K562 (cell line): ENCODE measurements around the gene USP48. TPM values are rescaled to one million over a fixed set of nuclear protein-coding genes. Genes with fewer than 3 reads are reported as not detected.

Experiments
- CBX5 ChIP-seq: IDR thresholded peaks from 2 replicates; pipeline ENCODE4 v1.6.1; 2014; ENCODE audit warnings: low read depth, borderline replicate concordance
- CREB1 ChIP-seq, 2 experiments: sonication (generic) in 1 of 2; formaldehyde crosslinking in 1 of 2; IDR thresholded peaks; 2 replicates each; pipeline versions ENCODE4 v1.6.1 to v1.8.0; 2012 to 2022; ENCODE audit warnings: inconsistent platforms in 1 of 2, mild to moderate bottlenecking in 1 of 2, missing genetic modification reagents in 1 of 2, moderate library complexity in 1 of 2
- HEY1 ChIP-seq: fragments of 250-450 bp; sonication (Bioruptor Pico); IDR thresholded peaks from 2 replicates; pipeline ENCODE4 v1.5.0; 2020; ENCODE audit warnings: mild to moderate bottlenecking, moderate library complexity, borderline replicate concordance
- HOXB6 ChIP-seq: fragments of 250-450 bp; sonication (Bioruptor Pico); IDR thresholded peaks from 2 replicates; pipeline ENCODE4 v1.5.1; 2022; ENCODE audit warnings: mild to moderate bottlenecking, borderline replicate concordance
- KAT2B ChIP-seq: IDR thresholded peaks from one replicate; pipeline ENCODE4 v1.6.1; 2012; ENCODE audit warnings: low read depth, mild to moderate bottlenecking, control low read depth, inconsistent platforms, low read length, moderate library complexity
- MYC ChIP-seq, 2 experiments: fragments of 250-450 bp in 1 of 2; sonication (Bioruptor Pico) in 1 of 2; IDR thresholded peaks; 2 replicates each; pipeline versions ENCODE4 v1.5.1 to v1.6.1; 2012 to 2021; ENCODE audit warnings: low read depth in 2 of 2, borderline replicate concordance in 1 of 2, improper control_type of control experiment in 1 of 2, low read length in 1 of 2, mild to moderate bottlenecking in 1 of 2, moderate library complexity in 1 of 2
- POLR2AphosphoS2 ChIP-seq: IDR thresholded peaks from 2 replicates; pipeline ENCODE4 v1.6.1; 2012; ENCODE audit warnings: low read length, improper control_type of control experiment
- PYGO2 ChIP-seq: fragments of 450-650 bp; IDR thresholded peaks from 2 replicates; pipeline ENCODE4 v1.6.1; 2016; ENCODE audit warnings: mild to moderate bottlenecking, missing genetic modification characterization, moderate library complexity, missing compliant biosample characterization
- RFX5 ChIP-seq: IDR thresholded peaks from 2 replicates; pipeline ENCODE4 v1.6.1; 2011; ENCODE audit warnings: low read depth, mild to moderate bottlenecking, improper control_type of control experiment, low read length
- SMARCA5 ChIP-seq: fragments of 450-650 bp; IDR thresholded peaks from 2 replicates; pipeline ENCODE4 v1.6.1; 2016
- TBP ChIP-seq: optimal IDR thresholded peaks from 2 replicates; pipeline ENCODE3; 2011; ENCODE audit warnings: low read depth, low read length, improper control_type of control experiment
- ZBTB7A ChIP-seq: IDR thresholded peaks from 2 replicates; pipeline ENCODE4 v1.6.1; 2011; ENCODE audit warnings: low read depth, mild to moderate bottlenecking, low read length, moderate library complexity, borderline replicate concordance; ENCODE audit not compliant: control insufficient read depth
- ZNF561 ChIP-seq: fragments of 450-650 bp; formaldehyde crosslinking; conservative IDR thresholded peaks from 2 replicates; pipeline ENCODE4 v1.4.0; 2020; ENCODE audit warnings: mild to moderate bottlenecking, moderate library complexity
- ZNF695 ChIP-seq: fragments of 450-650 bp; formaldehyde crosslinking; IDR thresholded peaks from 2 replicates; pipeline ENCODE4 v1.4.0; 2020; ENCODE audit warnings: mild to moderate bottlenecking, moderate library complexity
- polyA plus RNA-seq, 8 experiments: library from polyadenylated mRNA; depleted of rRNA in 4 of 8; stranded (reverse) in 5 of 8; unstranded in 3 of 8; fragments of >200 nt; fragmentation: Nextera tagmentation in 2 of 8; fragmentation: Illumina TruSeq in 1 of 8; extraction: Ambion mirVana in 2 of 8; extraction: Trizol in 1 of 8; gene quantifications; 2 replicates each; pipeline versions ENCODE4 v1.2.1 to v1.2.3, GENCODE V29; 2011 to 2014; ENCODE audit warnings: inconsistent platforms in 1 of 8, missing spikeins in 1 of 8
- total RNA-seq, 7 experiments: library from RNA; depleted of rRNA in 6 of 7; stranded (reverse); fragments of >200 nt in 6 of 7; fragmentation: Illumina TruSeq in 2 of 7; extraction: Trizol in 2 of 7; gene quantifications; 2 replicates each; pipeline versions ENCODE4 v1.2.1 to v1.2.3, GENCODE V29; 2011 to 2021; ENCODE audit warnings: low replicate concordance in 1 of 7
- TF ChIP-seq, protein P1 (sequence below), 2 experiments: fragments of 250-450 bp in 1 of 2; fragments of 450-650 bp in 1 of 2; sonication (Bioruptor Pico) in 1 of 2; IDR thresholded peaks; 2 replicates each; pipeline versions ENCODE4 v1.6.1 to v1.8.0; 2016 to 2021; ENCODE audit warnings: mild to moderate bottlenecking in 2 of 2, moderate library complexity in 2 of 2, missing compliant biosample characterization in 1 of 2, missing genetic modification characterization in 1 of 2
- TF ChIP-seq, protein P2 (sequence below): fragments of 250-450 bp; sonication (Bioruptor Pico); IDR thresholded peaks from 2 replicates; pipeline ENCODE4 v1.8.0; 2022; ENCODE audit warnings: moderate library complexity, mild to moderate bottlenecking, inconsistent platforms
- TF ChIP-seq, protein P3 (sequence below), 3 experiments: fragments of 200-800 bp in 1 of 3; fragments of 250-450 bp in 1 of 3; fragments of 450-650 bp in 1 of 3; sonication (Bioruptor Pico) in 1 of 3; sonication (Bioruptor generic) in 1 of 3; formaldehyde crosslinking in 1 of 3; IDR thresholded peaks; 2 replicates each; pipeline versions ENCODE4 v1.6.1 to v1.8.0; 2016 to 2022; ENCODE audit warnings: mild to moderate bottlenecking in 2 of 3, missing genetic modification characterization in 2 of 3, missing compliant biosample characterization in 1 of 3, moderate library complexity in 1 of 3
- TF ChIP-seq, protein P4 (sequence below): sonication (generic); formaldehyde crosslinking; IDR thresholded peaks from 2 replicates; pipeline ENCODE4 v1.8.1; 2023; ENCODE audit warnings: mild to moderate bottlenecking, missing genetic modification reagents

The USP48 gene
- total and polyA plus RNA-seq, 9 of the 15 experiments (the other 6 are each of a cell fraction or from before 2014, with no cell fraction given) = 23.3 to 123 (median 106) TPM

DNA sequence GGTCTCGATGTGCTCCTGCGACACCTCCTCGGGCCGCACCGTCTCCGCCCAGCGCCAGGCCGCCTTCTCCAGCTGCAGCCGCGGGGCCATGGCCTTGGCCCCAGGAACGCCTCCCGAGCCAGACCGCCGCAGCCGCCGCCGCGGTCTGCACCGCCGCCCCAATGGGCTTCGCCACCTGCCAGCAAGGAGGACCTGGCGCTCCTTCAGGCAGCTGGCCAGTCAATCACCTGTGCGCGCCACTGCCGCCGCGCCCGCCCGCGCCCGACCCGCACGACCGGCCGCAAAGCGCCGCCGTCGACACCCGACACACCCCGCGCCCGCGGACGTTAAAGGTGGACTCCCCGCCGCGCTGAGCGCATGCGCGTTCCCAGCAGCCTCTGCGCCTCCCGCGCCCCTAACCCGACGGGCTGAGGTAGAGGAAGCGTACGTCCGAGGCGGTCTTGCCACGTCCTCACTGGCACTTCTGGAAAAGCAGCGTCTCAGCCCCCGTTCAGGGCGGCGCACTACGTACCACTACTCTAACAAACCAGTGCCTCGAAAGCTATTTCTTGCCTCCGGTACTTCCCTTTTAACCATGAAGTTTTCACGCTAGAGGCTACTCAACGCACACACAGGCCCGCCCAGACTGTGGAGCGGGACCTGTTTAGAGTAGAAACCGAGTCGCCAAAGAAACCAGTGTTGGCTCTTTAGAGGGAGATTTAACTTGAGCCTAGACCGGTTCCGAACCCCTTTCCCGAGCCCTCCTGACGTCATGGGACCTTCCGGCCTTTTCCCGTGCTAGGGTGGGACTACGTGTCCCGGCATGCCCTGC lies at the start of gene USP48 (continued):
- TF ChIP-seq PYGO2 = no peak
- peak; percentile 75 for TF ChIP-seq ZBTB7A
- TF ChIP-seq, protein P1, sequence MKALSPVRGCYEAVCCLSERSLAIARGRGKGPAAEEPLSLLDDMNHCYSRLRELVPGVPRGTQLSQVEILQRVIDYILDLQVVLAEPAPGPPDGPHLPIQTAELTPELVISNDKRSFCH (CRISPR knock-in tag; IDR thresholded peaks at IDR 0.05) = no peak
- TF ChIP-seq, protein P1 (tag; IDR thresholded peaks at IDR 0.05) = peak; percentile 82
- TF ChIP-seq ZNF561 = no peak
- TF ChIP-seq POLR2AphosphoS2 = peak; percentile 94
- TF ChIP-seq, protein P2, sequence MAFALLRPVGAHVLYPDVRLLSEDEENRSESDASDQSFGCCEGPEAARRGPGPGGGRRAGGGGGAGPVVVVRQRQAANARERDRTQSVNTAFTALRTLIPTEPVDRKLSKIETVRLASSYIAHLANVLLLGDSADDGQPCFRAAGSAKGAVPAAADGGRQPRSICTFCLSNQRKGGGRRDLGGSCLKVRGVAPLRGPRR (CRISPR knock-in tag) = peak; percentile 78; the same call in 1 of the 2 replicates
- no peak for TF ChIP-seq SMARCA5
- peak; percentile 17; the same call in 1 of the 2 replicates for TF ChIP-seq HOXB6
- TF ChIP-seq, protein P3, sequence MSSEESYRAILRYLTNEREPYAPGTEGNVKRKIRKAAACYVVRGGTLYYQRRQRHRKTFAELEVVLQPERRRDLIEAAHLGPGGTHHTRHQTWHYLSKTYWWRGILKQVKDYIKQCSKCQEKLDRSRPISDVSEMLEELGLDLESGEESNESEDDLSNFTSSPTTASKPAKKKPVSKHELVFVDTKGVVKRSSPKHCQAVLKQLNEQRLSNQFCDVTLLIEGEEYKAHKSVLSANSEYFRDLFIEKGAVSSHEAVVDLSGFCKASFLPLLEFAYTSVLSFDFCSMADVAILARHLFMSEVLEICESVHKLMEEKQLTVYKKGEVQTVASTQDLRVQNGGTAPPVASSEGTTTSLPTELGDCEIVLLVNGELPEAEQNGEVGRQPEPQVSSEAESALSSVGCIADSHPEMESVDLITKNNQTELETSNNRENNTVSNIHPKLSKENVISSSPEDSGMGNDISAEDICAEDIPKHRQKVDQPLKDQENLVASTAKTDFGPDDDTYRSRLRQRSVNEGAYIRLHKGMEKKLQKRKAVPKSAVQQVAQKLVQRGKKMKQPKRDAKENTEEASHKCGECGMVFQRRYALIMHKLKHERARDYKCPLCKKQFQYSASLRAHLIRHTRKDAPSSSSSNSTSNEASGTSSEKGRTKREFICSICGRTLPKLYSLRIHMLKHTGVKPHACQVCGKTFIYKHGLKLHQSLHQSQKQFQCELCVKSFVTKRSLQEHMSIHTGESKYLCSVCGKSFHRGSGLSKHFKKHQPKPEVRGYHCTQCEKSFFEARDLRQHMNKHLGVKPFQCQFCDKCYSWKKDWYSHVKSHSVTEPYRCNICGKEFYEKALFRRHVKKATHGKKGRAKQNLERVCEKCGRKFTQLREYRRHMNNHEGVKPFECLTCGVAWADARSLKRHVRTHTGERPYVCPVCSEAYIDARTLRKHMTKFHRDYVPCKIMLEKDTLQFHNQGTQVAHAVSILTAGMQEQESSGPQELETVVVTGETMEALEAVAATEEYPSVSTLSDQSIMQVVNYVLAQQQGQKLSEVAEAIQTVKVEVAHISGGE (CRISPR knock-in tag; IDR thresholded peaks at IDR 0.05) = peak in 1 of 3 experiments; percentile 94; a peak in 2 of 6 replicates
- peak; percentile 93 for TF ChIP-seq TBP
- TF ChIP-seq, protein P4, sequence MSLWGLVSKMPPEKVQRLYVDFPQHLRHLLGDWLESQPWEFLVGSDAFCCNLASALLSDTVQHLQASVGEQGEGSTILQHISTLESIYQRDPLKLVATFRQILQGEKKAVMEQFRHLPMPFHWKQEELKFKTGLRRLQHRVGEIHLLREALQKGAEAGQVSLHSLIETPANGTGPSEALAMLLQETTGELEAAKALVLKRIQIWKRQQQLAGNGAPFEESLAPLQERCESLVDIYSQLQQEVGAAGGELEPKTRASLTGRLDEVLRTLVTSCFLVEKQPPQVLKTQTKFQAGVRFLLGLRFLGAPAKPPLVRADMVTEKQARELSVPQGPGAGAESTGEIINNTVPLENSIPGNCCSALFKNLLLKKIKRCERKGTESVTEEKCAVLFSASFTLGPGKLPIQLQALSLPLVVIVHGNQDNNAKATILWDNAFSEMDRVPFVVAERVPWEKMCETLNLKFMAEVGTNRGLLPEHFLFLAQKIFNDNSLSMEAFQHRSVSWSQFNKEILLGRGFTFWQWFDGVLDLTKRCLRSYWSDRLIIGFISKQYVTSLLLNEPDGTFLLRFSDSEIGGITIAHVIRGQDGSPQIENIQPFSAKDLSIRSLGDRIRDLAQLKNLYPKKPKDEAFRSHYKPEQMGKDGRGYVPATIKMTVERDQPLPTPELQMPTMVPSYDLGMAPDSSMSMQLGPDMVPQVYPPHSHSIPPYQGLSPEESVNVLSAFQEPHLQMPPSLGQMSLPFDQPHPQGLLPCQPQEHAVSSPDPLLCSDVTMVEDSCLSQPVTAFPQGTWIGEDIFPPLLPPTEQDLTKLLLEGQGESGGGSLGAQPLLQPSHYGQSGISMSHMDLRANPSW = no peak; the same call in none of the 2 replicates
- TF ChIP-seq HEY1 (CRISPR knock-in tag) = no peak
- TF ChIP-seq ZNF695 (CRISPR knock-in tag) = no peak
- TF ChIP-seq CREB1 (IDR thresholded peaks at IDR 0.05) = peak; percentile 87
- peak; percentile 95 for TF ChIP-seq CREB1 (CRISPR knock-in tag; IDR thresholded peaks at IDR 0.05)
- no peak for TF ChIP-seq KAT2B
- TF ChIP-seq MYC (IDR thresholded peaks at IDR 0.05; ENCODE audit: low read depth, low read length) = peak; percentile 35
- TF ChIP-seq MYC (CRISPR knock-in tag; IDR thresholded peaks at IDR 0.05; ENCODE audit: borderline replicate concordance, low read depth) = peak; percentile 87; the same call in 1 of the 2 replicates
- TF ChIP-seq CBX5 = peak; percentile 8; the same call in 1 of the 2 replicates
- TF ChIP-seq RFX5 = 0 out of 2 replicates have a peak, but pooled peaks have one; percentile 29
